Kidney (tissue), 14 donors: ENCODE data around the gene VSIG1. TPM values are rescaled to one million over a fixed set of nuclear protein-coding genes. Genes with fewer than 3 reads are reported as not detected.

ENCODE experiments used
- DNase-seq, 5 donors: peaks; one replicate each; pipeline ENCODE4 v3.0.0-alpha.2; 2013 to 2020
- FAIRE-seq: peaks from 2 replicates; lab custom pipeline; 2012; peaks lifted over from hg19 to GRCh38; lab: Jason Lieb, UNC
- H3K27ac ChIP-seq, 2 donors: one replicate each; pipeline ENCODE4 v1.7.0; 2013; ENCODE audit warnings: low read depth in 2 of 2, low read length in 2 of 2, inconsistent platforms in 1 of 2
- H3K27me3 ChIP-seq: one replicate; pipeline ENCODE4 v1.7.1; 2013; ENCODE audit warnings: low read length, inconsistent platforms; ENCODE audit not compliant: control insufficient read depth, insufficient read depth
- H3K36me3 ChIP-seq, 3 donors: one replicate each; pipeline versions ENCODE4 v1.7.0 to v1.7.1; 2013; ENCODE audit warnings: low read length in 3 of 3, control low read depth in 1 of 3, inconsistent platforms in 1 of 3; ENCODE audit not compliant: insufficient read depth in 3 of 3, control insufficient read depth in 2 of 3
- H3K4me1 ChIP-seq, 3 donors: one replicate each; pipeline versions ENCODE4 v1.7.0 to v1.7.1; 2013; ENCODE audit warnings: low read length in 3 of 3, inconsistent platforms in 1 of 3, low read depth in 1 of 3; ENCODE audit not compliant: control insufficient read depth in 2 of 3, insufficient read depth in 2 of 3
- H3K4me3 ChIP-seq, 3 donors: one replicate each; pipeline versions ENCODE4 v1.7.0 to v1.8.1; 2013; ENCODE audit warnings: low read length in 3 of 3, control low read depth in 1 of 3, inconsistent platforms in 1 of 3
- H3K9ac ChIP-seq, 3 donors: one replicate each; pipeline versions ENCODE4 v1.7.0 to v1.7.1; 2013; ENCODE audit warnings: low read length in 3 of 3, control low read depth in 1 of 3, inconsistent platforms in 1 of 3
- H3K9me3 ChIP-seq, 3 donors: one replicate each; pipeline versions ENCODE4 v1.7.0 to v1.7.1; 2013; ENCODE audit warnings: low read length in 3 of 3, control low read depth in 1 of 3, inconsistent platforms in 1 of 3; ENCODE audit not compliant: control insufficient read depth in 2 of 3, insufficient read depth in 1 of 3
- CTCF ChIP-seq: IDR thresholded peaks from 3 replicates; pipeline ENCODE4 v1.5.1; 2012; ENCODE audit warnings: mild to moderate bottlenecking, moderate library complexity, borderline replicate concordance; ENCODE audit not compliant: insufficient read depth; ENCODE audit errors: extremely low read depth
- intact Hi-C: fragments of 100-400 bp; cut with DNase I; formaldehyde crosslinking; loops from one replicate; pipeline ENCODE4 v1.11.1; 2022
- polyA plus RNA-seq: library from polyadenylated mRNA; stranded (reverse); fragments of 350-450 nt; fragmentation: Illumina TruSeq; extraction: RNeasy Lipid Tissue Mini Kit (QIAGEN cat#74804); gene quantifications from one replicate; pipeline ENCODE4 v1.2.3, GENCODE V29; 2014; ENCODE audit warnings: low read depth, low replicate concordance; ENCODE audit not compliant: insufficient read depth
- total RNA-seq: library from RNA; stranded (reverse); fragmentation: NEBNext Ultra II Directional; extraction: Animal tissue kit (Norgen Biotek cat#: 25700); gene quantifications from one replicate; pipeline ENCODE4 v1.2.1, GENCODE V29; 2021
- donor health status: control.
- donor health status: control.
- donor health status: control.
- donor health status: control.
- donor health status: control.
- donor health status: DM: yes; HTN: yes; CAD: no.
- donor health status: Normal renal cell carcinoma (clear cell type).

VSIG1 gene
- total and polyA plus RNA-seq, 2 donors from 2014 or later, result 1.4 TPM; not detected in 1

GRCh38 chrX:108122748-108123147 is 77.9 kb downstream of the VSIG1 start:
- FAIRE-seq, result no peak
- H3K27ac ChIP-seq, result no peak overlapping the region
- no peak overlapping the region for H3K4me3 ChIP-seq
- no peaks in the 10 kb centered on the region for H3K9me3 ChIP-seq
- DNase-seq, result no peak
- intact Hi-C loops, result no loop called here
- H3K36me3 ChIP-seq, result no peaks in the 10 kb centered on the region
- TF ChIP-seq CTCF, result no peak
- H3K9ac ChIP-seq, result no peak overlapping the region
- H3K27me3 ChIP-seq, result peaks cover 3% of the 10 kb centered on the region
- no peaks in the 10 kb centered on the region for H3K4me1 ChIP-seq

- FAIRE-seq, result no peak
- Histone ChIP-seq H3K9ac (no peak overlapping the region), H3K27me3 (peaks cover 3% of the 10 kb centered on the region), H3K4me1 (no peaks in the 10 kb centered on the region), H3K36me3 (no peaks in the 10 kb centered on the region), H3K27ac (no peak overlapping the region), H3K4me3 (no peak overlapping the region), H3K9me3 (no peaks in the 10 kb centered on the region)
- no peak for DNase-seq
- no peak for TF ChIP-seq CTCF
- intact Hi-C loops, result no loop called here
Observed at GRCh38 chrX:108123591-108124366, 78.9 kb downstream of the VSIG1 start.

- H3K27ac ChIP-seq, result no peak overlapping the region
- H3K36me3 ChIP-seq, result no peaks in the 10 kb centered on the region
- H3K27me3 ChIP-seq, result no peaks in the 10 kb centered on the region
- H3K9me3 ChIP-seq, result no peaks in the 10 kb centered on the region
- intact Hi-C loops, result no loop called here
- no peak for TF ChIP-seq CTCF
- no peak for DNase-seq
- no peak overlapping the region for H3K9ac ChIP-seq
- no peaks in the 10 kb centered on the region for H3K4me1 ChIP-seq
- no peak overlapping the region for H3K4me3 ChIP-seq
- FAIRE-seq, result no peak
Observed at GRCh38 chrX:108126661-108127060, 81.8 kb downstream of the VSIG1 start.

GRCh38 chrX:108127152-108127551 is 82.3 kb downstream of the VSIG1 start:
- FAIRE-seq (no peak), DNase-seq (no peak)
- no peaks in the 10 kb centered on the region for H3K27me3 ChIP-seq
- H3K36me3 ChIP-seq, result no peaks in the 10 kb centered on the region
- TF ChIP-seq CTCF, result no peak
- H3K4me3 ChIP-seq, result no peak overlapping the region
- H3K9me3 ChIP-seq, result no peaks in the 10 kb centered on the region
- H3K27ac ChIP-seq, result no peak overlapping the region
- no peak overlapping the region for H3K9ac ChIP-seq
- intact Hi-C loops, result no loop called here
- no peaks in the 10 kb centered on the region for H3K4me1 ChIP-seq
